Prostate gland (tissue), 2 donors: ENCODE measurements around the gene SLC24A3. TPM values are rescaled to one million over a fixed set of nuclear protein-coding genes. Genes with fewer than 3 reads are reported as not detected.

Source experiments
- DNase-seq: peaks from one replicate; pipeline ENCODE4 v3.0.0-alpha.2; 2019; ENCODE audit warnings: low spot score
- H3K27ac ChIP-seq, 2 donors: fragments of 200-600 bp; sonication (generic); 2 replicates each; pipeline ENCODE4 v1.5.1; 2017 to 2019
- H3K27me3 ChIP-seq: fragments of 200-600 bp; sonication (generic); replicated peaks from 2 replicates; pipeline ENCODE4 v1.5.1; 2019; ENCODE audit not compliant: insufficient read depth
- H3K36me3 ChIP-seq, 2 donors: fragments of 200-600 bp; sonication (generic); 1 replicate in 1 of 2; 2 replicates in 1 of 2; pipeline versions ENCODE4 v1.5.1 to v1.8.1; 2017 to 2019
- H3K4me1 ChIP-seq: fragments of 200-600 bp; sonication (generic); replicated peaks from 2 replicates; pipeline ENCODE4 v1.5.1; 2019
- H3K4me3 ChIP-seq, 2 donors: fragments of 200-600 bp; sonication (generic); 2 replicates each; pipeline ENCODE4 v1.5.1; 2017 to 2019
- H3K9me3 ChIP-seq: fragments of 200-600 bp; sonication (generic); 2 replicates; pipeline ENCODE4 v1.5.1; 2017
- CTCF ChIP-seq, 4 experiments: fragments of 200-600 bp in 2 of 4; fragments of 450-650 bp in 2 of 4; sonication (generic) in 2 of 4; IDR thresholded peaks; 1 replicate in 3 of 4; 2 replicates in 1 of 4; pipeline ENCODE4 v1.5.1; 2016 to 2019; ENCODE audit warnings: antibody characterized with exemption in 4 of 4, mild to moderate bottlenecking in 2 of 4, moderate library complexity in 2 of 4
- POLR2A ChIP-seq: fragments of 450-650 bp; IDR thresholded peaks from one replicate; pipeline ENCODE4 v1.6.1; 2016; ENCODE audit warnings: antibody characterized with exemption, mild to moderate bottlenecking
- POLR2AphosphoS5 ChIP-seq: sonication (generic); formaldehyde crosslinking; IDR thresholded peaks from one replicate; pipeline ENCODE4 v1.6.1; 2017; ENCODE audit warnings: antibody characterized with exemption
- WGBS: methylation state at CpG from one replicate; pipeline ENCODE4 v1.1.5; 2018; 5-methylcytosine and 5-hydroxymethylcytosine counted together
- intact Hi-C: fragments of 100-400 bp; cut with DNase I; formaldehyde crosslinking; loops from one replicate; pipeline ENCODE4 v1.14.2; 2022
- total RNA-seq, 2 donors: library from RNA; depleted of rRNA; stranded (reverse); fragments of >200 nt; gene quantifications; one replicate each; pipeline ENCODE4 v1.1.0, GENCODE V29; 2016

Gene SLC24A3
- total RNA-seq, 2 donors from 2014 or later = 4.6 to 8.0 TPM

GRCh38 chr20:19288636-19289035 is 76.2 kb downstream of the SLC24A3 start:
- H3K4me1 ChIP-seq = no peaks in the 10 kb centered on the region
- no peak for TF ChIP-seq POLR2AphosphoS5
- TF ChIP-seq CTCF (IDR thresholded peaks at IDR 0.05) = no peak
- TF ChIP-seq POLR2A = no peak
- no peaks in the 10 kb centered on the region for H3K27me3 ChIP-seq
- WGBS = 19% methylated on average over 3 of the region's 3 CpGs
- H3K36me3 ChIP-seq = no peaks in the 10 kb centered on the region
- intact Hi-C loops = no loop called here
- no peak overlapping the region for H3K4me3 ChIP-seq
- H3K27ac ChIP-seq = peak overlapping the region; percentile 15 to 24
- DNase-seq = no peak
- no peaks in the 10 kb centered on the region for H3K9me3 ChIP-seq

GRCh38 chr20:19289451-19289850 is 77.0 kb downstream of the SLC24A3 start:
- Histone ChIP-seq H3K27ac (no peak overlapping the region), H3K36me3 (no peaks in the 10 kb centered on the region), H3K4me3 (no peak overlapping the region), H3K4me1 (no peaks in the 10 kb centered on the region), H3K9me3 (no peaks in the 10 kb centered on the region), H3K27me3 (no peaks in the 10 kb centered on the region)
- WGBS = 94% methylated on average over 4 of the region's 4 CpGs
- TF ChIP-seq POLR2AphosphoS5 (no peak), POLR2A (no peak)
- intact Hi-C loops = no loop called here
- DNase-seq = no peak

- no peaks in the 10 kb centered on the region for H3K36me3 ChIP-seq
- TF ChIP-seq CTCF (IDR thresholded peaks at IDR 0.05) (no peak), POLR2A (no peak), POLR2AphosphoS5 (no peak)
- H3K9me3 ChIP-seq = no peaks in the 10 kb centered on the region
- intact Hi-C loops = no loop called here
- no peak overlapping the region for H3K4me3 ChIP-seq
- peak overlapping the region in 1 of 2 donors; percentile 40 for H3K27ac ChIP-seq
- no peak for DNase-seq
- H3K4me1 ChIP-seq = no peaks in the 10 kb centered on the region
- 77% methylated on average over 11 of the region's 11 CpGs for WGBS
- no peaks in the 10 kb centered on the region for H3K27me3 ChIP-seq
Observed at GRCh38 chr20:19291024-19291817, 78.8 kb downstream of the SLC24A3 start.

DNA sequence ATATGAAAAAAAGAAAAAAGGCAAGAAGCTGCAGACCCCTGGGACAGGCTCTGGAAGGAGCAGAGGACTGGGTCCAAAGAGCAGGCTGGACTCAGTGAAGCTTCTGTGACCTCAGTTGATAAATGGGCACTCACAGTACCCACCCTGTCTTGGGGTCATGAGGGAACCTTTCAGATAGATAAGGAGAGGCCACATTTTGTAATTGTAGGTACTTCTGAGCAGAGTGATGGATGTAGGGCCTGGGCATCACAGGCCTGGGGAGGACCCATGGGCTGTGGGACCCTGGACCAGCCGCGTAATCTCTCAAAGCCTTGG is 79.3 kb downstream of the SLC24A3 start:
- WGBS = 78% methylated on average over 2 of the region's 2 CpGs

DNA sequence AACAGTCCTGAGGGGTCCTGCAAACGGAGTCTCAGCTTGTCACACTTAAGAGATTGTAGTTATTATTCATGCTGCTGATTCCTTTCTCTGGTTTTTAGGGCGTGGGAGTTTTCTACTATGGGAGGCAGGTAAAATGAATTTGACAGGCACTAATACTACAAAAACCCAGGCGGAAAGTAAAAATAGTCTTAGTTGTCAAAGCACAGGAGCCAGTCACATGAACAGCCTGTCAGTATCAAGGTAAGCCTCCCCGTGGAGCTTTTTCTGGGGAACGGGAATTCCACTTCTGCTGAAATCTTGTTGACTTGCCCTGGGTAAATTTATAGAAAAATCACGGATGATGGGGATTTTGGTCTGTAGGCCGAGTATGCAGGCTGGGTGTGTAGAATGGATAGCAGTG is 79.8 kb downstream of the SLC24A3 start:
- H3K9me3 ChIP-seq = no peaks in the 10 kb centered on the region
- no peak overlapping the region for H3K27ac ChIP-seq
- 97% methylated on average over 7 of the region's 7 CpGs for WGBS
- H3K4me1 ChIP-seq = no peaks in the 10 kb centered on the region
- no peak for TF ChIP-seq CTCF (IDR thresholded peaks at IDR 0.05)
- TF ChIP-seq POLR2A = no peak
- no peak for TF ChIP-seq POLR2AphosphoS5
- H3K36me3 ChIP-seq = no peaks in the 10 kb centered on the region
- H3K4me3 ChIP-seq = no peak overlapping the region
- intact Hi-C loops = no loop called here
- no peak for DNase-seq
- no peaks in the 10 kb centered on the region for H3K27me3 ChIP-seq

More for the DNA sequence above, 79.3 kb downstream of the SLC24A3 start:
- DNase-seq = no peak
- H3K9me3 ChIP-seq = no peaks in the 10 kb centered on the region
- no peaks in the 10 kb centered on the region for H3K36me3 ChIP-seq
- no peak overlapping the region for H3K27ac ChIP-seq
- H3K4me1 ChIP-seq = no peaks in the 10 kb centered on the region
- H3K27me3 ChIP-seq = no peaks in the 10 kb centered on the region
- TF ChIP-seq POLR2A (no peak), POLR2AphosphoS5 (no peak), CTCF (IDR thresholded peaks at IDR 0.05) (no peak)
- intact Hi-C loops = no loop called here
- no peak overlapping the region for H3K4me3 ChIP-seq
